Esophagus muscularis mucosa (tissue), 4 donors: ENCODE data around the gene TLE6. TPM values are rescaled to one million over a fixed set of nuclear protein-coding genes. Genes with fewer than 3 reads are reported as not detected.
"Not testable (repeated sequence)": the region's sequence is repeated elsewhere in the genome, so short reads cannot be mapped to it uniquely, and the experiment has no call there.

Source experiments
- DNase-seq: peaks from one replicate; pipeline ENCODE4 v3.0.0-alpha.2; 2017; ENCODE audit errors: extremely low spot score
- H3K27ac ChIP-seq, 4 donors: fragments of 200-600 bp; sonication (generic); replicated peaks in 1 of 4; 1 replicate in 3 of 4; 2 replicates in 1 of 4; pipeline ENCODE4 v1.5.1; 2016 to 2019; ENCODE audit warnings: mild to moderate bottlenecking in 1 of 4
- H3K27me3 ChIP-seq, 4 donors: fragments of 200-600 bp; sonication (generic); one replicate each; pipeline versions ENCODE4 v1.5.1 to v1.6.0; 2016 to 2019
- H3K36me3 ChIP-seq, 4 donors: fragments of 200-600 bp; sonication (generic); one replicate each; pipeline ENCODE4 v1.5.1; 2016 to 2019
- H3K4me1 ChIP-seq, 4 donors: fragments of 200-600 bp; sonication (generic); one replicate each; pipeline ENCODE4 v1.5.1; 2016 to 2019
- H3K4me3 ChIP-seq, 4 donors: fragments of 200-600 bp; sonication (generic); 1 replicate in 2 of 4; 2 replicates in 2 of 4; pipeline ENCODE4 v1.5.1; 2016 to 2019; ENCODE audit warnings: mild to moderate bottlenecking in 4 of 4, moderate library complexity in 1 of 4
- H3K9me3 ChIP-seq, 4 donors: fragments of 200-600 bp; sonication (generic); 1 replicate in 3 of 4; 2 replicates in 1 of 4; pipeline ENCODE4 v1.5.1; 2016 to 2019
- EP300 ChIP-seq: sonication (generic); formaldehyde crosslinking; IDR thresholded peaks from one replicate; pipeline ENCODE4 v1.6.1; 2017; ENCODE audit warnings: antibody characterized with exemption
- POLR2A ChIP-seq: fragments of 450-650 bp; IDR thresholded peaks from one replicate; pipeline ENCODE4 v1.6.1; 2017; ENCODE audit warnings: antibody characterized with exemption, moderate library complexity, mild to moderate bottlenecking, low read depth
- POLR2AphosphoS5 ChIP-seq, 2 donors: sonication (generic); formaldehyde crosslinking; IDR thresholded peaks; one replicate each; pipeline ENCODE4 v1.6.1; 2017; ENCODE audit warnings: antibody characterized with exemption in 2 of 2
- WGBS: methylation state at CpG from one replicate; pipeline ENCODE4 v1.1.5; 2018; 5-methylcytosine and 5-hydroxymethylcytosine counted together
- intact Hi-C: fragments of 100-400 bp; cut with DNase I; formaldehyde crosslinking; loops from one replicate; pipeline ENCODE4 v1.15.1; 2023
- total RNA-seq, 4 donors: library from RNA; depleted of rRNA; stranded (reverse); fragments of >200 nt; gene quantifications; one replicate each; pipeline versions ENCODE4 v1.1.0 to v1.2.1, GENCODE V29; 2016
- TF ChIP-seq, protein P1 (sequence below), 3 experiments: fragments of 200-600 bp in 2 of 3; fragments of 450-650 bp in 1 of 3; sonication (generic) in 2 of 3; IDR thresholded peaks; one replicate each; pipeline ENCODE4 v1.5.1; 2017 to 2019; ENCODE audit warnings: antibody characterized with exemption in 3 of 3, mild to moderate bottlenecking in 2 of 3, moderate library complexity in 1 of 3

The TLE6 gene
- total RNA-seq = 1 to 10 TPM in 1 of 4 donors, under 1 TPM in 2, not detected in 1; 0.75 to 1.2 (median 0.91) TPM

DNA sequence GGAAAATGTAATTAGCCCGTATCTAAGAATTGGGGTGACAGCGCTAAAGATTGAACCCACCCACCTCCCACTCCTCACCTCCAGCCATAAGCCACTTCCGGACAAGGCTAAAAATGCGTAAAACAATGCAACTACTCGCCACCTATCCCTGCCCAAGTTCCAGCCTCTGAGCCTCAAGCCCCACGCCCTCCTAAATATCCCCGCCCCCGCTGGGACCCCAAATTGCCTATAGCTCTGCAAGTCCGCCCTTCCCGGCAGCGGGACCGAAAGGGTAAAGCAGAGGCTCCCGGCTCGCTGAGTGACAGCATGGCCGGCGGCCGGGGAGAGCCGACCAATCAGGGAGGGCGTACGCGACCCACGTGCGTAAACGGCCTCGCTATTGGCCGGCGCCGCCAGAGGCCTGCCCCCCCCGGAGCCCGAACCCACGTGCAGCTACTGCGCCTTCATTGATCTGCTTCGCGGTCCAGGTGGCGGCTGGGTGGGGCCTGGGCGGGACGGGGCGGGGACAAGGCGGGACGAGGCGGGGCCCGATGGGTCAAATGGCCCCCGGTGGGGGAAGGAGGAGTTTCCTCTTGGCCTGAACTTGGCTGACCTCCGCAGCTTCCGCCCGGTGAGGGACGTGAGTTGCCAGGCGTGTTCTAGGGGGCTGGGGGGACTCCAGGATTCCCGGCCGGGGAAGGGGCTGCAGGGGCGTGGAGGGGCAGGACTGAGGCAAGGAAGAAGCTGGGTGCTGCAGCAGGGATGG is at the start of gene TLE6:
Gene TLE6, plus strand, starts transcription at position 564 of the 745 bp plus-strand sequence. CDS start 670 bp downstream, outside the sequence.
- Histone ChIP-seq H3K36me3 (no peaks in the 10 kb centered on the region), H3K9me3 (no peaks in the 10 kb centered on the region), H3K27me3 (no peaks in the 10 kb centered on the region), H3K4me1 (peaks cover 57 to 74% (median 71%) of the 10 kb centered on the region in 4 donors), H3K4me3 (peak within 1 kb of the TSS; percentile 50 to 61 (median 52)), H3K27ac (peak within 1 kb of the TSS; percentile 61 to 67 (median 66))
- WGBS = 7% methylated on average over 6 of the region's 51 CpGs
- intact Hi-C loops = no loop called here
- TF ChIP-seq POLR2A = no peak
- TF ChIP-seq POLR2AphosphoS5 (IDR thresholded peaks at IDR 0.05) = peak; percentile 63 to 84
- TF ChIP-seq EP300 = no peak
- TF ChIP-seq, protein P1, sequence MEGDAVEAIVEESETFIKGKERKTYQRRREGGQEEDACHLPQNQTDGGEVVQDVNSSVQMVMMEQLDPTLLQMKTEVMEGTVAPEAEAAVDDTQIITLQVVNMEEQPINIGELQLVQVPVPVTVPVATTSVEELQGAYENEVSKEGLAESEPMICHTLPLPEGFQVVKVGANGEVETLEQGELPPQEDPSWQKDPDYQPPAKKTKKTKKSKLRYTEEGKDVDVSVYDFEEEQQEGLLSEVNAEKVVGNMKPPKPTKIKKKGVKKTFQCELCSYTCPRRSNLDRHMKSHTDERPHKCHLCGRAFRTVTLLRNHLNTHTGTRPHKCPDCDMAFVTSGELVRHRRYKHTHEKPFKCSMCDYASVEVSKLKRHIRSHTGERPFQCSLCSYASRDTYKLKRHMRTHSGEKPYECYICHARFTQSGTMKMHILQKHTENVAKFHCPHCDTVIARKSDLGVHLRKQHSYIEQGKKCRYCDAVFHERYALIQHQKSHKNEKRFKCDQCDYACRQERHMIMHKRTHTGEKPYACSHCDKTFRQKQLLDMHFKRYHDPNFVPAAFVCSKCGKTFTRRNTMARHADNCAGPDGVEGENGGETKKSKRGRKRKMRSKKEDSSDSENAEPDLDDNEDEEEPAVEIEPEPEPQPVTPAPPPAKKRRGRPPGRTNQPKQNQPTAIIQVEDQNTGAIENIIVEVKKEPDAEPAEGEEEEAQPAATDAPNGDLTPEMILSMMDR (IDR thresholded peaks at IDR 0.05) = peak in 1 of 3 experiments; percentile 12
- peak; percentile 99 for DNase-seq

DNA sequence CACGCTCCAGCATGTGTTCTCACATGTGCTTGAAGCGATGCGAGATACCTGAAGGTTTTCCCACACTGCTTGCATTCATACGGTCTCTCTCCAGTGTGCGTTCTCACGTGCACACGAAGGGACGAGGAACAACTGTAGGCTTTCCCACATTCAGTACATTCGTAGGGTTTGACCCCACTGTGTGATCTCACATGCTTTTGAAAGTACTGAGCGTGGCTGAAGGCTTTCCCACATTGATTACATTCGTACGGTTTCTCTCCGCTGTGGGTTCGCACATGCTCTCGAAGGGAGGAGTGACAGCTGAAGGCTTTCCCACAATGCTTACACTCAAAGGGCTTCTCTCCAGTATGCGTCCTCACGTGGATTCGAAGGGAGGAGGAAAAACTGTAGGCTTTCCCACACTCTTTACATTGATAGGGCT is 43.9 kb upstream of the TLE6 start:
- intact Hi-C loops = no loop called here
- TF ChIP-seq, protein P1 (IDR thresholded peaks at IDR 0.05) = no peak
- TF ChIP-seq POLR2AphosphoS5 (IDR thresholded peaks at IDR 0.05) = no peak
- no peak for TF ChIP-seq POLR2A
- no peak for TF ChIP-seq EP300
- 98% methylated on average over 18 of the region's 18 CpGs for WGBS

DNA sequence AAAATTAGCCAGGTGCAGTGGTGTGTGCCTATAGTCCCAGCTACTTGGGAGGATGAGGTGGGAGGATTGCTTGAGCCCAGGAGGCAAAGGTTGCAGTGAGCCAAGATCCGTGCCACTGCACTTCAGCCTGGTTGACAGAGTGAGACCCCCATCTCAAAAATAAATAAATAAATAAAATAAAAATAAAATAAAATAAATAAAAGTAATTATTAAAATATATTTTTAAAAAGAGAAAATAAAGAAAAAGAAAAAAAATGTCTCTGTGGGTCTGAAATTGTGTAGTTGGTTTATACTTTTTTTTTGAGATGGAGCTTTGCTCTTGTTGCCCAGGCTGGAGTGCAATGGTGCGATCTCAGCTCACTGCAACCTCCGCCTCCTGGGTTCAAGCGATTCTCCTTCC is 41.5 kb upstream of the TLE6 start:
- over 99% methylated on average over 4 of the region's 4 CpGs for WGBS
- H3K4me3 ChIP-seq, intact Hi-C loops, DNase-seq, H3K4me1 ChIP-seq, H3K27ac ChIP-seq, H3K27me3 ChIP-seq: not testable (repeated sequence)
- H3K36me3 ChIP-seq = peaks cover 36 to 84% (median 53%) of the 10 kb centered on the region in 4 donors
- H3K9me3 ChIP-seq = peaks cover 7 to 31% (median 29%) of the 10 kb centered on the region in 4 donors

More for the DNA sequence above, 43.9 kb upstream of the TLE6 start:
- no peaks in the 10 kb centered on the region for H3K27me3 ChIP-seq
- no peak for DNase-seq
- H3K27ac ChIP-seq = no peak overlapping the region
- no peak overlapping the region for H3K4me3 ChIP-seq
- H3K36me3 ChIP-seq = peaks cover 36 to 75% (median 48%) of the 10 kb centered on the region in 4 donors
- H3K4me1 ChIP-seq = no peaks in the 10 kb centered on the region
- peaks cover 7 to 31% (median 29%) of the 10 kb centered on the region in 4 donors for H3K9me3 ChIP-seq

DNA sequence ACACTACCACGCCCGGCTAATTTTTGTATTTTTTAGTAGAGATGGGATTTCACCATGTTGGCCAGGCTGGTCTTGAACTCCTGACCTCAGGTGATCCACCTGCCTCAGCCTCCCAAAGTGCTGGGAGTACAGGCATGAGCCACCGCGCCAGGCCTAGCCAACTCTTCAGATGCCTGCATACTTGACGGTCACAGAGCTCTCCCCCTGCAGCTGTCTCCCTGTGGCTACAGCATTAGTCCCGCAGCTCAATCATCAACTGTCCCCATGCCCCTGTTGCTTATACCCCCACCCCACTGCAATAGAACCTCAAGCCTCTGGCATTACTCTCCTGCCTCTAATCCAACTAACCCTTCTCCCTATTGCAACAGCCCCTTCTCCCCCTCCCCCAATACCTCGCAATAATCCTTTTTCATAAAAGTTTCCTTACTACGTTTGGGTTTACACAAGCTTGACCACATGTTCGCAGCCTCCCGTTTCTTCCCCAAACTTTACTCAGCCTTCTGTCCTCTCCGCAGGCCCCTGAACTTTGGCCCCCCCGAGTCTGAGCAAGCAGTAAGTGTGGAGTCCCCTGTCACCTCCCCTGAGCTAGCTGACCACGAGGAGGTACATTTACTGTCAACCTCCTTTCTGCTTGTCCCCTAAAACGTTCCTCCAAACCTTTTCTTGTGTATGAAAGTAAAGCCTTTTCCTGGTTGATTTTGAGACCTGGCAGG is 34.3 kb upstream of the TLE6 start:
- Histone ChIP-seq H3K4me1 (peaks cover 12 to 19% (median 18%) of the 10 kb centered on the region in 4 donors), H3K4me3 (no peak overlapping the region), H3K36me3 (peaks cover 0 to 16% (median 9%) of the 10 kb centered on the region in 4 donors), H3K27ac (no peak overlapping the region), H3K27me3 (no peaks in the 10 kb centered on the region), H3K9me3 (no peaks in the 10 kb centered on the region)
- 83% methylated on average over 14 of the region's 14 CpGs for WGBS
- intact Hi-C loops = loop anchor here (5.0 kb wide), 1 partner anchor 41 kb away; the partner anchor contains the start of gene ZNF57
- DNase-seq = no peak
- TF ChIP-seq EP300 (no peak), POLR2AphosphoS5 (IDR thresholded peaks at IDR 0.05) (no peak), POLR2A (no peak)
- TF ChIP-seq, protein P1 (IDR thresholded peaks at IDR 0.05) = no peak

DNA sequence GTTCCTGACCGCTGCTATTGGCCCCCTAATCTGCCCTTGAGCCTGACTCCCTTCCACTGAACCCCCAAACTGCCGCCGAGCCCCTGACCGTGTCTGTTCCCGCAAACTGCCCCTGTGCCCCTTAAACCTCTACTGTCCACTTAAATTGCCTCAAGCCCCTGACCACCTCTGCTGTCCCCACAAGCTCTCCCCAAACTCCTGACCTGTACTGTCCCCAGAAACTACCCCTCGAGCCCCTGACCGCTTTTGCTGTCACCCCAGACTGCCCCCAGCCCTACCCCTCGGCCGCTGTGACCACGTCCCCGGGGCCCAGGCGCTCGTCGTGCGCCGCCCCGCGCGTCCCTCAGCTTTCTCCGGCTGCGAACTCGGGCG is 33.0 kb upstream of the TLE6 start:
- no peak for DNase-seq
- WGBS = 5% methylated on average over 20 of the region's 23 CpGs
- no peaks in the 10 kb centered on the region for H3K27me3 ChIP-seq
- TF ChIP-seq, protein P1 (IDR thresholded peaks at IDR 0.05) = no peak
- no peak for TF ChIP-seq POLR2A
- TF ChIP-seq EP300 = no peak
- no peak for TF ChIP-seq POLR2AphosphoS5 (IDR thresholded peaks at IDR 0.05)
- peak overlapping the region; percentile 83 to 95 (median 88) for H3K4me3 ChIP-seq
- H3K36me3 ChIP-seq = peaks cover 0 to 5% (median 2%) of the 10 kb centered on the region in 4 donors
- H3K4me1 ChIP-seq = peaks cover 22 to 29% (median 24%) of the 10 kb centered on the region in 4 donors
- intact Hi-C loops = loop anchor here (5.0 kb wide), 1 partner anchor 42 kb away; the partner anchor contains the start of gene ZNF57
- no peaks in the 10 kb centered on the region for H3K9me3 ChIP-seq
- peak overlapping the region; percentile 82 to 96 (median 92) for H3K27ac ChIP-seq
